Inferior parietal cortex (tissue), 1 donor: ENCODE results near the gene SIMC1.
"Not testable (repeated sequence)": the region's sequence is repeated elsewhere in the genome, so short reads cannot be mapped to it uniquely, and the experiment has no call there.

Experiments used
- DNase-seq: peaks from one replicate; pipeline ENCODE4 v3.0.0-alpha.2; 2016; ENCODE audit errors: extremely low spot score

The SIMC1 gene

DNA sequence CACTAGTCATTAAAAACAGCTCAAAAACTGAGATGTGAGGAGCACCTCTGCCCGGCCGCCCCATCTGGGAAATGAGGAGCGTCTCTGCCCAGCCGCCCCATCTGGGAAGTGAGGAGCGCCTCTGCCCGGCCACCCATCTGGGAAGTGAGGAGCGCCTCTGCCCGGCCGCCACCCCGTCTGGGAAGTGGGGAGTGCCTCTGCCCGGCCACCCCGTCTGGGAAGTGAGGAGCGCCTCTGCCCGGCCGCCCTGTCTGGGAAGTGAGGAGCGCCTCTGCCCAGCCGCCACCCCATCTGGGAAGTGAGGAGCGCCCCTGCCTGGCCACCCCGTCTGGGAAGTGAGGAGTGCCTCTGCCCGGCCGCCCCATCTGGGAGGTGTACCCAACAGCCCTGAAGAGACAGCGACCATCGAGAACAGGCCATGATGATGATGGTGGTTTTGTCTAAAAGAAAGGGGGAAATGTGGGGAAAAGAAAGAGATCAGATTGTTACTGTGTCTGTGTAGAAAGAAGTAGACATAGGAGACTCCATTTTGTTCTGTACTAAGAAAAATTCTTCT is 23.7 kb upstream of the SIMC1 start:
- not testable (repeated sequence) for DNase-seq

DNA sequence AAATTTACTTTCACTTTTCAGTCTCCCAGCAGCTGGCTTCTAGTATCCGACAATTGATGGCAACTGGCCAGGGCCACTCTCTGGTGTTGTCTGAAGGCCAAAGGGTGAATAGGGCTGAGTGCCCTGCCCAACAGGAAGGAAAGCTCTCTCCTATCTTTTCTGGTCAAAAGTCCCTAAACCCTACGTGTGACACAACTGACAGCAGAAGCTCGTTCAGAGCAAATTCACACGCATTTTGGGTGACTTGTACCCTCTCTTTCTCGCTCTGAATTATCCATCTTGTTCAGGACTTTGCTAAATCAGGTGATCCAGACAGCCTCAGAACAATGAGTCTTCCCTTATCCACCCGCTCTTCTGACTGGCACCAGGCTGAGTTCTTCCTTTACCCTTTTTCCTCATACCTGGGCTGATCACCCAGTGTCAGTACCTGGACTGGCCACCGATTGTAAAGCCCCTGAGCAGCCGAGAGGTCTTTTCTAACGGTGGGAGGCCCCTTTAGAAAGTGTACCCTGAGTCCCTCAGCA is 21.8 kb upstream of the SIMC1 start:
- not testable (repeated sequence) for DNase-seq

DNA sequence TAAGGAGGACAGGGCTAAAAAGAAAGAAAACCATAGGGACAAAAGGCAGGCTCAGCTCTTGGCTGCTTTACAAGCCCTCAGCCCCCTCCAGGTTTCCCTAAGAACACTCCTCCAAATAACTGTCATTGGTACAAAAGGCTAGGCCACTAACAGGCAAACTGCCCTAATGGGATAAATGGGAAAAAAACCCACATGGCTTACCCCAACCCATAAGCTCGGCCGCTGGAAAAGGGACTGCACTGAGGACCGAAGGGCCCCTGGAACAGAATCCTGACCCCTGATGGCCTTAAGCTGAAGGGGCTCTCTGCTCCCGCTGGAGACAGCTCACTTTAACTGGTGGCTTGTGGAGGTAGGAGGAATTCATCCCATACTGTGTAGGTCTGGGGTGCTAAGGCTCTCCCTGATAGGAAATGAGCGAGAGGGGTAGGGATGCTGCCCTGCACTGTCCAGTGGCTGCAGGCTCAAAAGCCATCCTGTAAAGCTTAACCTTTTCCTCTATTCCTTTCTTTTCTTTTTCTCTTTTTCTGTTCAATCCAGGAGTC is 21.0 kb upstream of the SIMC1 start:
- DNase-seq = not testable (repeated sequence)

DNA sequence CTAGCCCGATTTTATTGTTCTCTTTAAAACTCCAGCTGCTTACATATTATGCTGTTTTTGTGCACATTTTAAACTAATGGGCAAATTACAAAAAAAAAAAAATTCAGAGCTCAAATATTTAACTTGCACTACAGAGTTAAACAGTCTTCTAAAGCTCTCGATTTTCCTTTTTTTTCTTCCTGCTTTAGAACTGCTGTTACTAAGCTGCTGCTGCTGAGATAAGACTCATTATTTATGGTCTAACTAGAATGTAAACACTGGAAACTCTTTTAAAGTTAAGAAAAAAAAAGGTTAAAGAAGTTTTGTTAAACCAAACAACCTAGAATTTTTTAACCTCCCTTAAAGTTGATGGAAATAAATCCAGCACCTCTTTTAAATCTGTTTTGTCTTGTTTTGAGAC is 20.5 kb upstream of the SIMC1 start:
- DNase-seq = not testable (repeated sequence)

DNA sequence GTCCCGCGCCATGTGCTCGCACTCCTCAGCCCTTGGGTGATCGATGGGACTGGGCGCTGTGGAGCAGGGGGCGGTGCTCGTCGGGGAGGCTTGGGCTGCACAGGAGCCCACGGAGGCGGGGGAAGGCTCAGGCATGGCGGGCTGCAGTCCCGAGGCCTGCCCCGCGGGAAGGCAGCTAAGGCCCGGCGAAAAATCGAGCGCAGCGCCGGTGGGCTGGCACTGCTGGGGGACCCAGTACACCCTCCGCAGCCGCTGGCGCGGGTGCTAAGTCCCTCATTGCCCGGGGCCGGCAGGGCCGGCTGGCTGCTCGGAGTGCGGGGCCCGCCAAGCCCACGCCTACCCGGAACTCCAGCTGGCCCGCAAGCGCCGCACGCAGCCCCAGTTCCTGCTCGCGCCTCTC is 16.2 kb upstream of the SIMC1 start:
- DNase-seq = not testable (repeated sequence)

DNA sequence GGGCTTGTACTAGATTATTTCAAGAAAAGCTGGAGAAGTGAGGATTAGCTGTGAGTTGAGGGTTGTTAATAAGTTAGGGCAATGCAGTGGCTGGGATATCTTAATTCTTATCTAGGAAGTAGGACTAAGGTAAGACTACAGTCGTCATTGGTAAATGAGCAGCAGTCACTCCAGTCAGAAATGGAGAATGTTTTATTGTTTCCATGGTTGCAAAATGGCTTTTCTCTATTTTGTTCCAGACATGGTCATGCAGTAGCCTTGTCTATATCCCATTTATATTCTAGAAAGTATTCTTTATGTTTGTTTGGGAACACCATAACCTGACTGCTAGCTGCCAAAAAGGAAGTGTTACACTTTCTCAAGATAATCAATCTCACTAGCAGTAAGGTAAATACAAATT is 9.9 kb upstream of the SIMC1 start:
- DNase-seq = not testable (repeated sequence)

DNA sequence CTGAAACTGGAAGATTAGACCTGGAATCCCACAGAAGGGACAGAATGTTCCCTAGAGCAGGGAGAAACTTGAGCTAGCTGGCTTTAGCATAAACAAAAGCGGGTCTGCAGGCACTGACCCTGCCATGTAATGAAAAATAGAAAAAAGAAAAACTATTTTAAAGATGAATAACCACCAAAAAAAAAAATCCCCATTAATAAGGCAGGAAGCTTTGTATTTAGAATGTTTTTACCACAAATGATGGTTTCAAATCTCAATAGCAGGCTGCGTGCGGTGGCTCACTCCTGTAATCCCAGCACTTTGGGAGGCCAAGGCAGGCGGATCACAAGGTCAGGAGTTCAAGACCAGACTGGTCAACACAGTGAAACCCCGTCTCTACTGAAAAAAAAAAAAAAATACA is 5.0 kb upstream of the SIMC1 start:
- not testable (repeated sequence) for DNase-seq

DNA sequence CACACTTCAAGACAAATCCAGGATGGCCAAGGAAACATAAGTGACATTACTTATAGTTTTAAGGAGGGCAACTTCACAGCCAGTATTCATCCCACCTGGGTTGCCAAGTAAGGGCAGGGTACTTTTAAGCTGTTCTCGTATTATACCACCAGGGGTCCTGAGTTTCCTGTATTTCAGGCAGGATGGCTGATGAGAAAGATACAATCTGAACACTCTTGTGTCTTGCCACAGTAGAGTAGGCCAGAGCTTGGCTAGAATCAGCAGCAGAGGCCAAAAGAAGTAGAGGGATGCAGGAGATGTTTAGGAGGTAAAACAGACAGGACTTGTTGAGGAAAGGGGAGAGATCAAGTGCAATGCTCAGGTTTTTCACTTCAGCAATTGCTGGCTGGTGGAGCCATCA is 3.1 kb upstream of the SIMC1 start:
- DNase-seq = peak; percentile 12

DNA sequence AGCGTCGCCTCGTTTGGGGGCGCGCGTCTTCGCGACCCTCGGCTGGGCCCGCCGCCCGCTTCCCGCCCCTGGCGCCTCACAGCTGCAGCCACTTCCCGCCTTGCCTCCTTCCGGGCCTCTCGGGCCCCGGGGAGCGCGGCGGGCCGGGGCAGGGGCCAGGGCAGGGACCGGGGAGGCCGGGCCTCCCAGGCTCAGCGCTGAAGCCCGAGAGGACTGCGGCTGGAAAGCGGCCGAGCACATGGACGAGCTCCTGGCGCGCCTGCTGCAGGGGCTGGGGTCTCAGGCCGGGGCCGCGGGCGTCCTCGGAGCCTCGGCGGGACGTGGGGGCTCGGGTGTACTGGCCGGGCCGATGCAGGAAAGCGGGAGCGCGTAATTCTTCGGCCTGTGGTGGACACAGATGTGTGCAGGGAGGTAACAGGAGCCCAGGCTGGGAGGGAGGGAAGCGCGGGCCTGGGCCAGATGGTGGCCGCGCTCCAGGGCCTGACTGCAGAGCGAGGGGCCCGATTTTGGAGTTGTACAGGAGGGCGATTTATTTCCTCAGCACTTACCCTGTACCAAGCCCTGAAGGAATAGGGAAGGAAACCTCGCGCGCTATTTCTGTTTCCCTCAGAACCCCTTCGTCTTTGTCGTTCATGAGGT is 540 bp downstream of the SIMC1 start:
- not testable (repeated sequence) for DNase-seq

DNA sequence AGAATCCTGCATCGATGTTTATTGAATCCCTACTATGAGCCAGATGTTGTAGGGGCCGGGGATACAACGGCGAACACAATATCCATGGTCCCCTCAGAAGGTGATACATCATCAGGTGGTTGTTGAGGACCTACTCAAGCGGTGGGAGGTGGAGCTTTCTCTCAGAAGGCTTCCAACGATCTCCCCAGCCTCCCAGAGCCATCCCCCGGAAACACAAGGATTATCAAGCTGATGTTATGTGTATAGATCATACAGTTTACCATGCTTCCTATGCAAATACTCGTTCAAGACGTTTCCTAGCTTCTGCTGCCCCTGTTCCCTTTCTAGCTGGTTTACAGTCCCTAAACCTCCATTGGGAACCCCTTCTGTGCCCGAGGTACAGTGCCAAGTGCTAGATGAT is 1.1 kb downstream of the SIMC1 start:
- not testable (repeated sequence) for DNase-seq

DNA sequence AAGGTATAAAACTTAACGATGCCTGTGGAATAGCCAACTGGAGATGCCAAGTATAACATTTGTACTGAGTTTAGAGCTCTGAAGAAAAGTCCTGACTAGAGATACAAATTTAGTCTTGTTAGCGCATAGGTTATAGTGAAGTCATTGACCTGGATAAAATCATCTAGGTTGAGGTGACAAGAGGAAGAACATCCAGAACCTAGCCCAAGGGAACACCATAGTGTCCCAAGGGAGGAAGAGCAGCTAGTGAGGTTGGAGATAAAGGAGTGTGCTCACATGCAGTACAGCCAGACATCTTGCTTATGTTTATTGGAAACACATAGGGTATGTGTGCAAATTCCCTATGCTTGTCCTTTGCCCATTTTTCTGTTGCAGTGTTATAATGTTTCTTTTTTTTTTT is 6.1 kb downstream of the SIMC1 start:
- not testable (repeated sequence) for DNase-seq

DNA sequence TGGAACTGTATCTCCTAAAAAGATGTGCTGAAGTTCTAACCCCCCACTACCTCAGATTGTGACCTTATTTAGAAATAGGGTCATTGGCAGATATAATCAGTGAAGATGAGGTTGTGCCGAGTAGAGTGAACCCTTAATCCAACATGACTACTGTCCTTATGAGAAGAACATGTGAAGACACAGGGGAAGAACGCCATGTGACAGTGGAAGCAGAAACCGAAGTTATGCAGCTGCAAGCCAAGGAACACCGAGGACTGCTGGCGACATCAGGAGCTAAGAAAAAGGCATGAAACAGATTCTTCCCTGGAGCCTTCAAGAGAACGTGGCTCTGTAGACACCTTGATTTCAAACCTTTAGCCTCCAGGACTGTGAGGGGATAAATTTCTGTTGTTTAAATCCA is 6.8 kb downstream of the SIMC1 start:
- DNase-seq = not testable (repeated sequence)

DNA sequence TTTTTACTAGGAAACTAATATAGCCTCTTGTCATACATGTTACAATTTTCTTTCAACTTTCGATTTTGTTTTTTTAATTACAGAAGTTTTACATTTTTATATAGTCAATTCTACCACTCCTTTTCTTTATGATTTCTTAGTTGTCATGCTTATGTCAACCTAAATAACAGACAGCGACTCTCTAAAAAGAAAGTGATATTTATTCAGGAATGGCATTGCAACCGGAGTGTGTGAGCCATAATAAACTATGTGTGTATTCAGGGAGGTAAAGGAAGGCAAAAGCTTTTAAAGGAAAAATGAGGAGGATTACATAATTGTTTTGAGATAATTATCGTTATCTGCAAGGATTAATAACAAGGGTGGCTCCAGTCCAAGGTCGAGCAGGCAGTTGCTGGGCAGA is 7.3 kb downstream of the SIMC1 start:
- not testable (repeated sequence) for DNase-seq

DNA sequence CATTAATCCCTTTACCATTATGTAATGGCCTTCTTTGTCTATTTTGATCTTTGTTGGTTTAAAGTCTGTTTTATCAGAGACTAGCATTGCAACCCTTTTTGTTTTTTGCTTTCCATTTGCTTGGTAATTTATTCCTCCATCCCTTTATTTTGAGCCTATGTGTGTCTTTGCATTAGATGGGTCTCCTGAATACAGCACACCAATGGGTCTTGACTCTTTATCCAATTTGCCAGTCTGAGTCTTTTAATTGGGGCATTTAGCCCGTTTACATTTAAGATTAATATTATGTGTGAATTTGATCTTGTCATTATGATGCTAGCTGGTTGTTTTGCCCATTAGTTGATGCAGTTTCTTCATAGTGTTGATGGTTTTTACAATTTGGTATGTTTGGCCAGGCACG is 12.5 kb downstream of the SIMC1 start:
- DNase-seq = not testable (repeated sequence)

DNA sequence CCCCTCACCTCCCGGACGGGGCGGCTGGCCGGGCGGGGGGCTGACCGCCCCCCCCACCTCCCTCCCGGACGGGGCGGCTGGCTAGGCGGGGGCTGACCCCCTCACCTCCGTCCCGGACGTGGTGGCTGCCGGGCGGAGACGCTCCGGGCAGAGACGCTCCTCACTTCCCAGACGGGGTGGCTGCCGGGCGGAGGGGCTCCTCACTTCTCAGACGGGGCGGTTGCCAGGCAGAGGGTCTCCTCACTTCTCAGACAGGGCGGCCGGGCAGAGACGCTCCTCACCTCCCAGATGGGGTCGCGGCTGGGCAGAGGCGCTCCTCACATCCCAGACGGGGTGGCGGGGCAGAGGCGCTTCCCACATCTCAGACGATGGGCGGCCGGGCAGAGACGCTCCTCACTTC is 13.9 kb downstream of the SIMC1 start:
- not testable (repeated sequence) for DNase-seq

DNA sequence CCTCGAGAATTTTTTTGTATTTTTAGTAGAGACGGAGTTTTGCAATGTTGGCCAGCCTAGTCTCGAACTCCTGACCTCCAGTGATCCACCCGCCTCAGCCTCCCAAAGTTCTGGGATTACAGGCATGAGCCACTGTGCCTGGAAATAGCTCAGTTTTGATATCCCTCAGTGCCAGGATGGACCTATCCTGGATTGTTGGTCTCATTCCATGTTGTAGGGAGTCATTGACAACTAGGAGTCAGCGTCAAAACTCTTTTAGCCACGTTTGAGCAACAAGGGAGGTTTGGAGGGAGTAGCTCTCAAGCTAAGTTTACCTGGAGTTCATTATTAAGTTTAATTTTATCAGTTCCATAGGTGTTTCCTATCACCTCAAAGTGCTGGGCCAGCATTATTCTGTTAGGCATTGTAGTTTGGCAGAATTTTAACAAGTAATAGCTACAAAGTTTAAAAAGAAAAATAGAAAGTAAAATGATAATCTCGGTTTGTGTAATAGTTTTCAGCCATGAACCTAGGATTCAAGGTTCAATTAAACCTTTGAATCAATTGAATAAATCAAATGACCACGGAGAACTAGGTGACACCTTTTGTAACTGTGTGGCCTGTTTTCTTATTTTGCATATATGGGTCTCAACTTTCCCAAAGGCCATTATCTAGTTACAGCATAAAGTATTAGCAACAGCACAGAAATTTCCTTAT is 15.3 kb downstream of the SIMC1 start:
- DNase-seq = not testable (repeated sequence)

DNA sequence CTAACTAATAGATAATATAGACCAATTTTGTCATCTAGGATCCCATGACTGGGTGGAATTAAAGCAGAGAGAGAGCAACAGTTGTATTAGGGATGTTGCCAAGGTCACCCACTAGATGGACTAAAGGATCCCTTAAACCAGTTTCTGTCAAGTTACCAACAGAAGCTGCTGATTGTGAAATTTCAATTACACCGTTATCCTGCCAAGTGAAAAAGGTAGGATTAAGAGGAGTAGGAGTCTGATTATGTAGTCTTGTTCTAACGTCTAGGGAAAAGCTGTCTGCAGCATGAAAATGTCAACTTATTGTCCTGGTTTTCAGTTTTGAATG is 15.8 kb downstream of the SIMC1 start:
- DNase-seq = not testable (repeated sequence)

DNA sequence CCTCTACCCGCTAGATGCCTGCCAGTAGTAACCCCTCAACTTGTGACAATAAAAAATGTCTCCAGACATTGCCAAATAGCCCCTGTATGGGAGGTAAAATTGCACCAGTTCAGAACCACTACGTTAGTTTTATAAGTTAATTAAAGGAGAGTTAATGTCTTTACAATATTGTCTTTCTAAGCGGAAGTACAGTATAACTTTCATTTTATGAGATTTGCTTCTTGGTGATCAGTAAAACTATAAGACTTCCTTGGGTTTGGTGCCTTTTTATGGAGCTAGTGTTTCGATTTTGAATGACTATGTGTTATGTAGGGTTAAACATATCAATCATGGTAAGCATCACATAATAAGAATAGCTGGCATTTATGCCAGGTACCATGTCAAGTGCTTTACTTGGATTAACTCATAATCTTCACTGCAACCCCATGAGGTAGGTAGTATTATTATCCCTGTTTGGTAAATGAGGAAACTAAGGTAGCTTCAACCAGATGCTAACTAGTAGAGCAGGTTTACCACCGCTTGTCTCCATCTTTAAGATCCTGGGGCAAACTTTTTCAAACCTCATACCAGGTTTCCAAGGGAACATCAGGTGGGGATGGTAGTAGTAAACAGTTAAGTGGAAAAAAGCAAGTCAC is 19.8 kb downstream of the SIMC1 start:
- DNase-seq = not testable (repeated sequence)

DNA sequence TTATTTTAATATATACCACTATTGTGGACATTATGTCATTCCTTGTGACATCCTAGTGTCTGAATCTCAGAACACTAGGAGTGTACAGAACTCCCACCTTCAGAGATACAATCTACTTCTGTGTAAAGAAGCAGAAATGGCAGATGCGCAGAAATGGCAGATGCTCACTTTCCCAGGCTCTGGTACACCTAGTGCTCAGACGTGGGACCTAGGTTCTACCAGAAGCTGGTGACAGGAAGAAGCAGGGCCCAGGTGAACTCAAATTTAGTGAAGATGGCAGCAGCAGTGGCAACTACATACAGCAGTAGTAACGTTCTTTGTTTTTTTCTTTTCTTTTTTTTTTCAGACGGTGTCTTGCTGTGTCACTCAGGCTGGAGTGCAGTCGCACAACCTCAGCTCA is 22.5 kb downstream of the SIMC1 start:
- DNase-seq = not testable (repeated sequence)

DNA sequence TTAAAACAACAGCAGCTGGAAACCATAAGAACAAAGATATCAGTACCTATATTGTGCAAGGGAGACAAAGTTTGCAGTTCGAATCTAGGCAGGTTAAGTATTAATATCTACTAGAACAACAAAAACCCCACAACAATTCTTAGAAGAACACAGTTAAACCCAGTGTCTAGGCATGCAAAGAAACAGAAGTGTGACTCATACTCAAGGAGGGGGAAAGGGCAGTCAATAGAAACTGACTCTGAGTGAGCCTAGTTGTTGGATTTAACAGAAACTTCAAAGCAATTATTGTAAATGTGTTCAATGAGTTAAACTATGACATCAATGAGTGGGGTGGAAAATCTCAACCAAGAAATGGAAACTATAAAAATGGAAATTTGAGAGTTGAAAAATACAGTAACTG is 28.2 kb downstream of the SIMC1 start:
- DNase-seq = not testable (repeated sequence)

DNA sequence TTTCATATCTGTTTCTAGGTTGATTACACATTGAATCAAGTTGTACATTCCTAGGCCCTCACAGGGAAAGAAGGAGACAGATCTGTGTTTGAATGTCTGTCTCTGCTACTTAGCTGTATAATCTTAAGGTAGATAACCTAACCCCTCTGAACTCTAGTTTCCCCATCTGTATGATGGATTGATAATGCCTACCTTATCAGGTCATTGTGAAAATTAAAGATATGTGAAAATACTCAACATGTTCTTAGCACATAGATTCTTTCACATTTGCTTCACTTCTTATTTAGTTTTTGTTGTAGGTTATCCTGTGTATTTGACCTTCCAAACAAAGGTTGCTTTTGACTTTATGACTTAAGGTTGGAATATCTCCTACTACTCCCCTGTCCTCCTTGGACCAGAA is 50.8 kb downstream of the SIMC1 start:
- not testable (repeated sequence) for DNase-seq
